Measurements from ENCODE around the gene SPON1.
"Not testable (repeated sequence)": the region's sequence is repeated elsewhere in the genome, so short reads cannot be mapped to it uniquely, and the experiment has no call there.

- not testable (repeated sequence) for TF ChIP-seq CTCF, POLR2A, EP300 (IDR thresholded peaks at IDR 0.05)
Measured at GRCh38 chr11:14278869-14279268, 316.3 kb downstream of the SPON1 start.

Measured in ovary (tissue), 3 donors.